Measurements from ENCODE around the gene GHRL.

- no peak for TF ChIP-seq CTCF (IDR thresholded peaks at IDR 0.05)
- TF ChIP-seq POLR2AphosphoS5 (IDR thresholded peaks at IDR 0.05; ENCODE audit: low read depth, low read length): no peak
- no peak for TF ChIP-seq REST (IDR thresholded peaks at IDR 0.05; ENCODE audit: insufficient read depth in 1 of 2, low read depth in 2 of 2, low read length in 1 of 2)
Measured at GRCh38 chr3:10291641-10292040, 1.1 kb downstream of the GHRL start.

Data from Panc1 (cell line).